DND-41 (cell line): Measurements from ENCODE around the gene STXBP5L.
"Not testable (repeated sequence)": the region's sequence is repeated elsewhere in the genome, so short reads cannot be mapped to it uniquely, and the experiment has no call there.

Source experiments
- ATAC-seq: fragments of 200-7000 bp; cut with Tn5 transposase; 3 replicates; pipeline ENCODE4 v1.9.1; 2021; ENCODE audit warnings: low read depth; ENCODE audit not compliant: insufficient read depth
- DNase-seq: peaks from one replicate; pipeline ENCODE4 v3.0.0-alpha.2; 2020
- H2AFZ ChIP-seq: 2 replicates; pipeline ENCODE4 v1.6.0; 2012; ENCODE audit warnings: low read depth, low read length
- H3K27ac ChIP-seq: 2 replicates; pipeline ENCODE4 v1.5.1; 2012; ENCODE audit warnings: low read length, inconsistent platforms
- H3K27me3 ChIP-seq: fragments of 200-600 bp; sonication (generic); 2 replicates; pipeline ENCODE4 v1.6.0; 2012; ENCODE audit warnings: low read length, mild to moderate bottlenecking, inconsistent platforms; ENCODE audit not compliant: insufficient read depth, poor library complexity
- H3K36me3 ChIP-seq: 2 replicates; pipeline ENCODE4 v1.5.1; 2012; ENCODE audit warnings: low read length, inconsistent platforms; ENCODE audit not compliant: insufficient read depth
- H3K4me1 ChIP-seq: 2 replicates; pipeline ENCODE4 v1.5.1; 2012; ENCODE audit warnings: mild to moderate bottlenecking, low read length; ENCODE audit not compliant: insufficient read depth
- H3K4me2 ChIP-seq: 2 replicates; pipeline ENCODE4 v1.6.0; 2012; ENCODE audit warnings: mild to moderate bottlenecking, moderate library complexity, low read length, inconsistent platforms; ENCODE audit not compliant: insufficient read depth
- H3K4me3 ChIP-seq, 2 experiments: fragments of 200-600 bp in 1 of 2; shearing (Covaris generic) in 1 of 2; 2 replicates each; pipeline ENCODE4 v1.5.1; 2012 to 2016; ENCODE audit warnings: inconsistent platforms in 2 of 2, low read length in 2 of 2, mild to moderate bottlenecking in 2 of 2, low read depth in 1 of 2, moderate library complexity in 1 of 2
- H3K79me2 ChIP-seq: 2 replicates; pipeline ENCODE4 v1.6.0; 2012; ENCODE audit warnings: low read length, inconsistent platforms; ENCODE audit not compliant: insufficient read depth
- H3K9ac ChIP-seq: 2 replicates; pipeline ENCODE4 v1.6.0; 2012; ENCODE audit warnings: low read depth, mild to moderate bottlenecking, inconsistent platforms, low read length, moderate library complexity
- H3K9me3 ChIP-seq: 2 replicates; pipeline ENCODE4 v1.5.1; 2012; ENCODE audit warnings: low read length, moderate library complexity, mild to moderate bottlenecking, inconsistent platforms; ENCODE audit not compliant: insufficient read depth, severe bottlenecking
- H4K20me1 ChIP-seq: 2 replicates; pipeline ENCODE4 v1.6.0; 2012; ENCODE audit warnings: low read length; ENCODE audit not compliant: insufficient read depth
- EZH2 ChIP-seq: IDR thresholded peaks from 3 replicates; pipeline ENCODE4 v1.6.1; 2012; ENCODE audit warnings: borderline replicate concordance, low read depth, mild to moderate bottlenecking, moderate library complexity, low read length, inconsistent platforms; ENCODE audit not compliant: severe bottlenecking
- TF ChIP-seq, protein P1 (sequence below): IDR thresholded peaks from 2 replicates; pipeline ENCODE4 v1.5.1; 2012; ENCODE audit warnings: borderline replicate concordance, low read length, moderate library complexity, mild to moderate bottlenecking; ENCODE audit not compliant: poor library complexity, severe bottlenecking; ENCODE audit errors: extremely low read depth

Gene STXBP5L

DNA sequence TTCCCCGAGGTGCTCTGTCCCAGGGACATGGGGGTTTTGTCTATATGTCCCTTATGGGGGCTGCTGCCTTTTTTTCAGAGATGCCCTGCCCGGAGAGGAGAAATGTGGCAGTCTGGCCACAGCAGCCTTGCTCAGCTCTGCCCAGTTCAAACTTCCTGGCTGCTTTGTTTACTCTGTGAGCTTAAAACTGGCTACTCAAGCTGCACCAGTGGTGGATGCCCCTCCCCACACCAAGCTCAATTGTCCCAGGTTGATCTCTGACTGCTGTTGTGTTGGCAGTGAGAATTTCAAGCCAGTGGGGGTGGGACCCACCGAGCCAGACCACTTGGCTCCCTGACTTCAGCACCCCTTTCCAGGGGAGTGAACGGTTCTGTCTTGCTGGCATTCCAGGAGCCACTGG, 188.9 kb downstream of the STXBP5L start:
- no peak for TF ChIP-seq EZH2
- TF ChIP-seq, protein P1, sequence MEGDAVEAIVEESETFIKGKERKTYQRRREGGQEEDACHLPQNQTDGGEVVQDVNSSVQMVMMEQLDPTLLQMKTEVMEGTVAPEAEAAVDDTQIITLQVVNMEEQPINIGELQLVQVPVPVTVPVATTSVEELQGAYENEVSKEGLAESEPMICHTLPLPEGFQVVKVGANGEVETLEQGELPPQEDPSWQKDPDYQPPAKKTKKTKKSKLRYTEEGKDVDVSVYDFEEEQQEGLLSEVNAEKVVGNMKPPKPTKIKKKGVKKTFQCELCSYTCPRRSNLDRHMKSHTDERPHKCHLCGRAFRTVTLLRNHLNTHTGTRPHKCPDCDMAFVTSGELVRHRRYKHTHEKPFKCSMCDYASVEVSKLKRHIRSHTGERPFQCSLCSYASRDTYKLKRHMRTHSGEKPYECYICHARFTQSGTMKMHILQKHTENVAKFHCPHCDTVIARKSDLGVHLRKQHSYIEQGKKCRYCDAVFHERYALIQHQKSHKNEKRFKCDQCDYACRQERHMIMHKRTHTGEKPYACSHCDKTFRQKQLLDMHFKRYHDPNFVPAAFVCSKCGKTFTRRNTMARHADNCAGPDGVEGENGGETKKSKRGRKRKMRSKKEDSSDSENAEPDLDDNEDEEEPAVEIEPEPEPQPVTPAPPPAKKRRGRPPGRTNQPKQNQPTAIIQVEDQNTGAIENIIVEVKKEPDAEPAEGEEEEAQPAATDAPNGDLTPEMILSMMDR = no peak

DNA sequence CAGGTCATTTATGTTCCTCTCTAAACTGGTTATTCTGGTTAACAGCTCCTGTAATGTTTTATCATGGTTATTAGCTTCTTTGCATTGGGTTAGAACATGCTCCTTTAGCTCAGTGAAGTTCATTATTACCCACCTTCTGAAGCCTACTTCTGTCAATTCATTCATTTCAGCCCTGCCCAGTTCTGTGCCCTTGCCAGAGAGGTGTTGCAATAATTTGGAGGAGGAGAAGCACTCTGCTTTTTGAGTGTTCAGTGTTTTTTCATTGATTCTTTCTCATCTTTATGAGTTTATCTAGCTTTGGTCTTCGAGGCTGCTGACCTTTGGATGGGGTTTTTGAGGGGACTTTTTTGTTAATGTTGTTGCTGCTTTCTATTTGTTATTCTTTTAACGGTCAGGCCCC, 203.1 kb downstream of the STXBP5L start:
- not testable (repeated sequence) for H3K27ac ChIP-seq, H2AFZ ChIP-seq, ATAC-seq, H3K4me1 ChIP-seq, H3K9me3 ChIP-seq, H4K20me1 ChIP-seq, H3K4me3 ChIP-seq, H3K79me2 ChIP-seq, H3K27me3 ChIP-seq, H3K9ac ChIP-seq, H3K36me3 ChIP-seq, DNase-seq, H3K4me2 ChIP-seq

More for the DNA sequence above, 188.9 kb downstream of the STXBP5L start:
- ATAC-seq (no peak), DNase-seq (no peak)
- H3K9me3 ChIP-seq = no peaks in the 10 kb centered on the region
- H3K36me3 ChIP-seq = no peaks in the 10 kb centered on the region
- H2AFZ ChIP-seq = no peak overlapping the region
- no peak overlapping the region for H3K4me2 ChIP-seq
- no peaks in the 10 kb centered on the region for H4K20me1 ChIP-seq
- H3K79me2 ChIP-seq = no peaks in the 10 kb centered on the region
- H3K9ac ChIP-seq = no peak overlapping the region
- H3K4me1 ChIP-seq = no peaks in the 10 kb centered on the region
- H3K27ac ChIP-seq = no peak overlapping the region
- no peaks in the 10 kb centered on the region for H3K27me3 ChIP-seq
- H3K4me3 ChIP-seq = no peak overlapping the region

DNA sequence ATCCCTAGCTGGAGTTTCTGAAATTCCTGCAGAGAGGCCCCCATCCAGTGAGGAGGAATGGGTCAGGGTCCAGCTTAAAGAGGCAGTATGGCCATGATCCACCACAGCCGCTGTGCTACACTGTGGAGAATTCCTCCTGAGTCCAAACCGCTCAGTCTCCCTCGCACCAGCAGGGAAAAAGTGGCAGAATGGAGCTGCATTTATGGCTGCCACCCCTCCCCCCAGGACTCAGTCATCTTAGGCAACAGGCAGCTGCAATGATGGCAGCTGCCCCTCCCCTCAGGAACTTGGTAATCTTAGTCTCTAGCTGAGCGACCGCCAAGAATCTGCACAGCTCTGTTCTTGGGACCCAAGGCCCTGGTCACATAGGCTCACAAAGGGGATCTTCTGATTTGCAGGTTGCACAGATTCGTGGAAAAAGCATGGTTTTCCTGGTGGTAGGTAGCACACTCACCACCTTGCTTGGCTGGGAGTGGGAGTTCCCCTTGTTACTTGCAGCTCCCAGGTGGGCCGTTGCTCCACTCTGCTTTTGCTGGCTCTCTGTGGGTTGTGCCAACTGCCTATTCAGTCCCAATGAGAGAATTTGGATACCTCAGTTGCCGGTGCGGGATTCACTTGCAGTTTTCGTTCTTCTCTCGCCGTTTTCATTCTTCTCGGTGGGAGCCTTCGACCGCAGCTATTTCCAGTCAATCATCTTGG, 204.1 kb downstream of the STXBP5L start:
- no peak for DNase-seq
- no peaks in the 10 kb centered on the region for H3K79me2 ChIP-seq
- TF ChIP-seq EZH2 = no peak
- TF ChIP-seq, protein P1 = no peak
- no peaks in the 10 kb centered on the region for H4K20me1 ChIP-seq
- H3K27me3 ChIP-seq = no peaks in the 10 kb centered on the region
- H3K4me1 ChIP-seq = no peaks in the 10 kb centered on the region
- ATAC-seq = no peak
- H3K4me2 ChIP-seq = no peak overlapping the region
- H3K9ac ChIP-seq = no peak overlapping the region
- H3K27ac ChIP-seq = no peak overlapping the region
- H3K36me3 ChIP-seq = no peaks in the 10 kb centered on the region
- H2AFZ ChIP-seq = no peak overlapping the region
- no peak overlapping the region for H3K4me3 ChIP-seq
- H3K9me3 ChIP-seq = no peaks in the 10 kb centered on the region

DNA sequence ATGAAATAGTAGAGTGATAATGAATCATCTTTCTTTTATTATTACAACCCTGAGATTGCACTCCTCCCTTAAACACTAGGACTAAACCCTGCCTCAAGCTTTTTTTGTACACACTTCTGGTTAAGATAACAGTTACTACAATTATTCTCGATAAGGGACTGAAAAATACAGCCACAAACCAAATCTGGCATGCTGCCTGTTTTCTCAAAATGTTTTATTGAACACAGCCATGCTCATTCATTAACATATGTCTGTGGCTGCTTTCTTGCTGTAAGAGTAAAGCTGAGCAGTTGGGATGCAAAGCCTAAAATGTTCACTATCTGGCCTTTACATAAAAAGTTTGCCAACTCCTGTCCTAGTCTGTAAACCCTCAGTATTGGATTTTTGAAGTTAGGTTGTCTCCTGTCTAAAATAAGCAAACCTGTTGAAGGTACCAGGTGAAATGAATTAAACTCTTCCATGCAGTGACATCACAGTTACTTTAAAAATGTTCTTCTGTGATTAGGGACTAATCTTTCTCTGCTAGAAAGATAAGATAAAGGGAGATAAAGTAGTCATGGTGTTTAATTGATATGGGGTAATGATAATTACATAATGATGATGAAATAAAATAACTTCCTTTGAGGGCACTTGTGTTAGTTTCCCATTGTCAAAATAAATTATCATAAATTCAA, 218.2 kb downstream of the STXBP5L start:
- H3K79me2 ChIP-seq = no peaks in the 10 kb centered on the region
- no peak overlapping the region for H3K9ac ChIP-seq
- H3K27me3 ChIP-seq = no peaks in the 10 kb centered on the region
- H4K20me1 ChIP-seq = no peaks in the 10 kb centered on the region
- no peaks in the 10 kb centered on the region for H3K36me3 ChIP-seq
- TF ChIP-seq, protein P1 = no peak
- no peak for TF ChIP-seq EZH2
- ATAC-seq (no peak), DNase-seq (no peak)
- H3K27ac ChIP-seq = no peak overlapping the region
- H3K4me2 ChIP-seq = no peak overlapping the region
- no peaks in the 10 kb centered on the region for H3K9me3 ChIP-seq
- H3K4me3 ChIP-seq = no peak overlapping the region
- H2AFZ ChIP-seq = no peak overlapping the region
- no peaks in the 10 kb centered on the region for H3K4me1 ChIP-seq
